NCI-H128 (cell line): ENCODE results near the gene DGUOK.
"Not testable (repeated sequence)": the region's sequence is repeated elsewhere in the genome, so short reads cannot be mapped to it uniquely, and the experiment has no call there.

ENCODE experiments used
- DNase-seq: peaks from one replicate; lab custom pipeline; 2025; ENCODE audit not compliant: unreplicated experiment; lab: John Stamatoyannopoulos, UW

Gene DGUOK

GRCh38 chr2:73920577-73921545 lies 5.8 kb upstream of the DGUOK start:
- DNase-seq, result no peak

DNA sequence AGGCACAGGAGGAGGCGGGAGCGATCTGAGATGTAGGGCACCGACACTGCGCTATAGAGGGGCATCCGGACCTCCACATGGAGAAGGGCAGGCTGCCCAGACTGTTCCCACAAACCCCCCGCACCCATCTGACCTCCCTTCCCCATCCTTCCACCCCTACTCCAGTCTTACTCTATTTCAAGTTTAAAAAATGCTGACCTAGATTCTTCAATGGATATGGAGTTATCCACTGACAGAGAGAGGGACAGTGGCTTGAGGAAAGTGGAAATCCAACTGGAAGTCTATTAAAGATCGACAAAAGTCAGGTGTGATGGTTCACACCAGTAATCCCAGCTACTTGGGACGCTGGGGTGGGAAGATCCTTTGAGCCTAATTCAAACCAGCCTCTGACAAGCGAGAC lies 5.1 kb upstream of the DGUOK start:
- no peak for DNase-seq

DNA sequence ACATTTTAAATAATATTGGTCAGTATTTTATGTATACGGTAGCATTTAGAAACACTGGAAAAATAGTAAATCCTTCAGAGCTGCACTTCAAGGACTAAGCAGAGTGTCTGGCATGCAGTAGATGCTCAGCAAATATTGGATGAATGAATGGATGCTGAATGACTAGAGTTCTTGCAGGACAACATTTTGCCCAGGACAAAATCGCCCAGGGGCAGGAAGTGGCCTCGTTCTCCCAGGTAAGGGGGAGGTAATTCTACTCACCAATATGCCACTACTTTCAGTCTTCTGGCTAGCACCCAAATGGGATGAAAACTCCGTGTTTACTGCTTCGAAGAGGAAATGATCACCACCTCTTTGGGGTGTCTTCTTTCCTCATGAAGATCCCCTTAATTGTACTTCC lies 4.0 kb upstream of the DGUOK start:
- no peak for DNase-seq

DNA sequence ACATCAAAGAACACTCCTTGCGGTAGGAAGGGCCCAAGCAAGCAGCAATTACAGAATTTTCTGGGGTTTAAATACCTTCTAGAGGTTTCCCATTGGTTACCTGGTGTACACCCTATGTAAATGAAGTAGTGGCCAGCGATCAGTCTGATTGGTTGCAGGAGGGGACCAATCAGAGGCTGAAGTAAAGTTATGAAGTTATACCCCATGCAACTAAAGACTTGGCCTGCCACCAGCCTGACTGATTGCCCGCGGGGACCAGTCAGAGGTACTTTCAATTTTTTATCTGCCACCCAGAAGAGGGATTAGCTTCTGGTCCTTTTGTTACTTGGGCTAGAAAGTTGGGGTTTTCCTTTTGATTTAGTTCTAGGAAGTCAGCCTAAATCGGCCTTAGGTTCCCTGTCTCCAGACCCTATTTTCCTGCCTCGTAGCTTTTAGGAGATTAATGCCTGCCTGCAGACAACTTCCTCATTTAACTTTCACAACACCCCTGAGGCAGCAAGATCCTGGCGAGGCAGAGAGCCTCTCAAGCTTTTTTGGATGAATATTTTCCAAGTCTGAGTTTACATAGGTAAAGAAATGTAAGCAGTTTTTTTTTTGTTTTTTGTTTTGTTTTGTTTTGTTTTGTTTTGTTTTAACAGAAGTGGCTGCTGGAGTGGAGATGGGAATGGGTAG lies 1.5 kb upstream of the DGUOK start:
- DNase-seq, result no peak

GRCh38 chr2:73925853-73926492 lies 707 bp upstream of the DGUOK start:
- no peak for DNase-seq

GRCh38 chr2:73927344-73927743 lies 664 bp downstream of the DGUOK start:
- no peak for DNase-seq

- DNase-seq, result no peak
Observed at GRCh38 chr2:73928963-73929347, 2.3 kb downstream of the DGUOK start.

GRCh38 chr2:73930386-73930785 lies 3.7 kb downstream of the DGUOK start:
- DNase-seq, result no peak

GRCh38 chr2:73931531-73932500 lies 5.1 kb downstream of the DGUOK start:
- DNase-seq, result no peak

DNA sequence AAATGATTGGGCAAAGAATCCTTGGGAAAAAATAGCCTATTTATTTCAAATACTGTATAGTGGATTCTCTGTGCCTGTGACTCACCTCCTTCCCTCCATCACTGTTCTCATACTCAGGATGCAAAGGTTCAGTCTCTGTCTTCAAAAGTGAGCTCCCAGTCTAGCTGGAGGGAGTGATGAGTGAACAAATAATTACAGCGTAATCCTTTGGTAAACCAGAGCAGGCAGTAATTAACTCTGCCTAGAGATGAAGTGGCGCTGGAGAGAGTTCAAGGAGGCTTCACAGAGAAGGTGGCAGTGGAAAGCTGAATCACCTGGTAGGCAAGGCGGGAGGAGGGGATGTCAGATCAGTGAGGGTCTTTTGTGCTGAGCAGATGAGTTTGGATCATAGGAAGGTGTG lies 6.5 kb downstream of the DGUOK start:
- DNase-seq, result no peak

DNA sequence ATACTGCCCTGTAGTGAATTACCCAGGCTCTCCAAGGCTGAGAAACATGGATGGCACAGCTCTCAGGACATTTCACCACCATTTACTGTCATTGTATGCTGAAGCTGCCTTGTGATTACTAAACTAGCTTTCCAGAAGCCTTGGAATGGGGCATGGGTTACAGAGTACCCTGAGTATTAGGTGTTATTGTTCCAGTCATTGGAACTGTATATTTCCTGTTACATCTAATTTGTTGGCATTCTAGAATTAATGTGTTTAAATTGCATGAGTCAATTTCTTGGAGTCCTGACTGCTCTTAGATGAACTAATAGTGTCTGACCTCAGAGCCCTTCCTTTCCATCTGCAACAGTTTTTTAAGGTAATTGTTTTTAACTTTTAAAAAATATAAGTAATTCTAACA lies 9.0 kb downstream of the DGUOK start:
- DNase-seq, result no peak

GRCh38 chr2:73937103-73937885 lies 10.6 kb downstream of the DGUOK start:
- no peak for DNase-seq

GRCh38 chr2:73937899-73938298 lies 11.2 kb downstream of the DGUOK start:
- no peak for DNase-seq

GRCh38 chr2:73938718-73939352 lies 12.2 kb downstream of the DGUOK start:
- no peak for DNase-seq

GRCh38 chr2:73939419-73939818 lies 12.7 kb downstream of the DGUOK start:
- no peak for DNase-seq

DNA sequence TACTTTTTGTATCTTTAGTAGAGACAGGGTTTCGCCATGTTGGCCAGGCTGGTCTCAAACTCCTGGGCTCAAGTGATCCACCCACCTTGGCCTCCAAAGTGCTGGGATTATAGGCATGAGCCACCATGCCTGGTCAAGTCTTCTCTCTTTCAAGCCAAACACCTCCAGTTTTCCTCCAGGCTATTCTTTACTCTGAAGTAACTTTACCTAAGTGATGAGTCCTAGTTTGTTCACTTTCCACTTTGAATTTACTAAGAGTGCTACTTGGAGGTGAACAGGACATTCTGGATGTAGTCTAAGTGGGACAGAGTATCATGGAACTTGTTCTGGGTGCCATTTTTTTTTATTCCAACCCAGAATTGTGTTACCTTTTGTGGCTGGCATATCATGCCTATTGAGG lies 13.4 kb downstream of the DGUOK start:
- not testable (repeated sequence) for DNase-seq

- DNase-seq, result no peak
Observed at GRCh38 chr2:73942664-73943063, 16.0 kb downstream of the DGUOK start.

GRCh38 chr2:73944714-73945113 lies 18.0 kb downstream of the DGUOK start:
- DNase-seq, result no peak

DNA sequence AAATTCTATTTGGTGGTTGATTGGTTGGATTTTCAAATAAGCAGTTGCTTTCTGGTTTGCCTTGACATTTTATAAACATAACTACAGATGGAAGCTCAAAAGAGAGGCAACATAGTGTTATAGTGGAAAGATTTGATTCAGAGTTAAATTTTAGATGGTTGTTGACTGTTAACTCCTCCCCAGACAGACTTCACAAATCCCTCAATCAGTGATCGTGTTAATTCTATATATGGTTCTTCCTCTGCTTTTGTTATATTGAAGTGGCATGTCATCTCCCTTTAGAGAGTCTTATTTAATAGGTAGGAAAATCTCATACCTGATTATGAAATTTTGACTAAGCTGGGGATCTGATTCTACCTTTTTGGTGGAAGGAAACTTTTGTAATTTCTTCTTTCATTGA lies 19.5 kb downstream of the DGUOK start:
- DNase-seq, result no peak
